GM18502 (cell line): ENCODE results near the gene ADARB2.
"Not testable (repeated sequence)": the region's sequence is repeated elsewhere in the genome, so short reads cannot be mapped to it uniquely, and the experiment has no call there.

Experiments
- ATAC-seq: cut with Tn5 transposase; IDR thresholded peaks from one replicate; pipeline ENCODE4 v1.9.1; 2021; ENCODE audit warnings: mild to moderate bottlenecking; ENCODE audit not compliant: unreplicated experiment, poor library complexity

The ADARB2 gene

DNA sequence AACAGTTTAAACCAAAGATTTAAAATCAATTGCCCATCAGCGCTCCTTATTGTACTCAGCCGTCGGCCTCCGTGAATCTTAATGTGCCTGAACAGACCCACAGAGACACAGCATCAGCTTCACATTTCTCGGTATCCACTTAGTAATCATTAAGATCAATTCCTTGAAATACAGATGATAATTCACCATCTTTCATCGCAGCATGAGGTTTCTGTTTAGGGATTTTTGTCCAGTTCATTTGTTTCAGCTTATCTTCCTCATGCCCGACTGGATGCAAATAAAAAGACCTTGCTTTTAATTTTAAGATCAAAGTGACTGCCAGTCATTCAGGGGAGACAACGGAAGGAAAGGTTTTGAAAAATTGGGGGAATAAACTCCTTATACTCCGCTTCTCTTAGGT is 473.3 kb downstream of the ADARB2 start:
- no peak for ATAC-seq

DNA sequence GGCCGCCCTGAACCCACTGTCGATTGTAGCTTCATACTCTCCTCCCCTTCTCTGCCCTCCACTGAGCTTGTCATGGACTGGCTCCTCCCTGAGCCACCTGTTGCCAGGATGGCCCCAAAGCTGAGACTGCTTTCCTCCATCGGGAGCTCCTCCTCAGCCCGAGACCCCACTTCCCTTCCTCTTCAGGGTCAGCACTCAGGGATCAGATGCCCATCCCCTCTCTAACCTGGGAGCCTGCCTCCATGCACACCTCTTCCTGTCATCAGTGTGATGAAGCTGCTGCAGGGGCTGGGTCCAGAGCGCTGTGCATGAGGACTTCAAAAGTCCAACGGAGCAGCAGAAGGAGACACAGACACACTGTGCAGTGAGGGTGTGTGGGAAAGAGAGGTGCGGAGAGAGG is 480.1 kb downstream of the ADARB2 start:
- no peak for ATAC-seq

DNA sequence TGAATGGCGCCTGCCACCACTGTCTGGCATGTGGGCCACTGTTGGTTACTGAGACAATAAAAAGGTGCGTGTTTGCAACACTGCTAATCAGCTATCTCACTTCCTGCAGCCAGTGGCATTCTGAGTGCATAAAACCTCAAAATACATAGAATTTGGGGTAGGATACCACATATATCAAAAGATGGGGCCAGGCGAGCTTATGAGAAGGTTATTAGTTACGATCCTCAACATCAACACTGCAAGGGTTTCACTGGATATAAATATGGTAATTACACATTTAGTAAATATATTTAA is 480.9 kb downstream of the ADARB2 start:
- no peak for ATAC-seq

DNA sequence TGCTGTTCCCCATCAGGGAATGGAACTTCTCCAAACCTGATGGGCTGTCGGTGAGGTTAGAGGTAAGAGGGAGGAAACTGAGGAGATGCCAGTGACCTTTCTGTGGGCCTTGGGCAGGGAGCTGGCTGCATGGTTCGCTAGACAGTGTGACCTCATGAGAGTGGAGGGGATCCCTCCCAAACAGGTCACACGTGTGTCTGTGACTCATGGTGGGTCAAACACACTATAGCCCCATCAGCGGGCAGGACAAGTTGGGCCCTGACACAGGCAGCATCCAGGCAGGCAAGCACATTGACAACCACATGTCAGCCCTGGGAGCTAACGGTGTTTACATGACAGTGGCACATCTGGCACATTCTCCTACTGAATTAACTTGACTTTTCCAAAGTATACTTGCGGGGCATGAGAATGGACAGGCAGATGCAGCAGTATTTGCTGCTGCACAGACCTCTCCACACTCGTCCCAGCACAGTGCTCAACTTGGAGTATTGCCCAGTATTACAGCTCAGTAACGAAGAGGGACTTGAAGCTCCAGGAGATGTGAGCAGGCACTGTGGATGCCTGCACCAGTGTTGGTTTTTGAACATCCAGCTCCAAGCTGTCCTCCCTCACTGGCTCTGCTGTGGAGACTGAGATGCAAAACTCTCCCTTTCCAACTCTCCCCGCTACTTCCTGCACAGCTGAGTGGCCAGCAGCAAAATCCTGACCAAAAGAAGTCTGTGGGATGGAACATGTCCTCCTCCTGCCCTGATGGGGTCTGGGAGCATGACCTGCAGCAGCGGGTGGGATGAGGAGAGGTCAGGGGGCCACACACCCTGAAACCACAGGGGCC is 481.5 kb downstream of the ADARB2 start:
- ATAC-seq = no peak

DNA sequence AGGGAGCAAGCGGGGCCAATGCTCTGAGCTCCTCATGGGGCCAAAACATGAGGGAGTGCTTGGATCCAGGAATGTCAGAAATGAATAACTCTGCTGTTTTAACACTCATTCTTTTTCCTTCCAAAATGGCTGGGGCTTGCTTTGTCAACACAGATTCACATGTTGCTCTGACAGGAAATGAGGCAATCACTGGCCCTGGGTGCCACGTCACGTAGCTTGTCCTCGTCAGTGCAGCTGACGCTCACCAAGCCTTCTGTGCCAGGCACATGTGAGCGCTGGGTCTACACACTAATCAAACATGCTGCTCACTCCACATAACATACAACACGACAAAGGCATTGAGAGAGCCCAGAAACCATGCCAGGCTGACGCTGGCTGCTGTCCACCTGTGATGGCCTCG is 482.2 kb downstream of the ADARB2 start:
- ATAC-seq = no peak

DNA sequence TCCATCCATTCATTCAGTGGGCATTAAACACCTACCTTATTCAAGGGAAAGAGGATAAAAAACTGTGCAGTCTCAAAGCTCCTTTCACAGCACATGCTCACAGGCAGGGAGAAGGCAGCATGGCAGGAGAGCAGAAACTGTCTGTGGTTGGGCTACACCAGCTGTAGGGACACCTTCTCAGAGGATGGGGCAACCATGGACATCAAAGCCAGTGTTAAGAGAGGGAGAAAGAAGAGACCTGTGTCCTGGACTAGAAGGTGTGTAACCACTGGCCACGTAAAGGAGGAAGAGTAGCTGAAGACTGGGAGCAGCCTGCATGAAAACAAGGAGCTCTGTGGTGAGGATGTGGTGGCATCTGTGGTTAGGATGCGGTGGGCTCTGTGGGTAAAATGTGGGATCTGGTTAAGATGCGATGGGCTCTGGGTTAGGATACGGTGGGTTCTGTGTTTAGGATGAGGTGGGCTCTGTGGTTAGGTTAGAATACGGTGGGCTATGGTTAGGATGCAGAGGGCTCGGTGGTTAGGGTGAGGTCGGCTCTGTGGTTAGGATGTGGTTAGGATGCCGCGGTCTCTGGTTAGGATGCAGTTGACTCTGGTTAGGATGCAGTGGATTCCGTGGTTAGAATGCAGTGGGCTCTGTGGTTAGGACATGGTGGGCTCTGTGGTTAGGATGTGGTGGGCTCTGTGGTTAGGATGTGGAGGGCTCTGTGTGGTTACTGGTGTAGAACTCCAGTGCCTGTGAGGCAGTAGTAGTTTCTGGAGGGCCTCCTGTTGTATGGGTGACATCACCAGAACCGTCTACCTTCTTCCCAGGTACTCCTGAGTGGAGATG is 483.6 kb downstream of the ADARB2 start:
- ATAC-seq = no peak

DNA sequence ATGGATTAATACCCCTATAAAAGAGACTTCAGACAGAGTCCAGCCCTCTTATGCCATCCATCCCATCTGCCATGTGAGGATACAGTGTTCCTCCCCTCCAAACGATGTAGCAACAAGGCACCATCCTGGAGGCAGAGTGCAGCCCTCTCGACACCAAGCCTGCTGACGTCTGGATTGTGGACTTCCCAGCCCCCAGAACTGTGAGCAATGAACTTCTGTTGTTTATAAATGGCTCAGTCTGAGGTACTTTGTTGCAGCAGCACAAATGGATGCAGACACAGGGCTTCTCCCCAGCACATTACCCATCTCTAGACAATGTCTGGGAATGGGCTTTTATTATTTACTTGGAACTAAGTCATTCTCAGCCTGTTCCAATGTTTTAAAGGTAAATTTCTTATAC is 485.6 kb downstream of the ADARB2 start:
- ATAC-seq = no peak

DNA sequence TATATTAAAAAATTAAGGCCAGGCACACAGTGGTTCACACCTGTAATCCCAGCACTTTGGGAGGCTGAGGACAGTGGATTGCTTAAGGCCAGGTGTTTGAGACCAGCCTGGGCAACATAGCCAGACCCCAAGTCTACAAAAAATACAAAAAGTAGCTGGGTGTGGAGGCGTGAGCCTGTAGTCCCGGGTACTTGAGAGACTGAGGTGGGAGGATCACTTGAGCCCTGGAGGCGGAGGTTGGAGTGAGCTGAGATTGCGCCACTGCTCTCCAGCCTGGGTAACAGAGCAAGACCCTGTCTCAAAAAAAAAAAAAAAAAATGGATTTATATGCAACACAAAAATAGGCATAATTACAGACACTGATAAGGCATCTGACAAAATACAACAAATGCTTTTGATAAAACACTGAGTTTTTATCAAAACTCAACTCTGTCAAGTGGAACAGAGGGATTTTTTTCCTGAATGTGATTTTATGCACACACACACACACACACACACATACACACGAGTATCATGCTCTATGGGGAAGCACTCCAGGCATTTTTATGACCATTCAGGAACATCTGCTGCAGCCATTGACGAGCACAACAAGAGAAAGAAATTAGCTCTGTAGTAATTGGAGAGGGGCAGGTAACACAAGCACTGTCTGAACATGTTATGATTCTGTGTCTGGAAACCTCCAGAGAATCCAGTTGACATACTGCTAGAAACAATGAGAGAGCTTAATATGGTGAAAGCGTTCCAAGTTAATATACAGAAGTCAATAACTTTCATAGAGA is 488.0 kb downstream of the ADARB2 start:
- ATAC-seq = no peak

DNA sequence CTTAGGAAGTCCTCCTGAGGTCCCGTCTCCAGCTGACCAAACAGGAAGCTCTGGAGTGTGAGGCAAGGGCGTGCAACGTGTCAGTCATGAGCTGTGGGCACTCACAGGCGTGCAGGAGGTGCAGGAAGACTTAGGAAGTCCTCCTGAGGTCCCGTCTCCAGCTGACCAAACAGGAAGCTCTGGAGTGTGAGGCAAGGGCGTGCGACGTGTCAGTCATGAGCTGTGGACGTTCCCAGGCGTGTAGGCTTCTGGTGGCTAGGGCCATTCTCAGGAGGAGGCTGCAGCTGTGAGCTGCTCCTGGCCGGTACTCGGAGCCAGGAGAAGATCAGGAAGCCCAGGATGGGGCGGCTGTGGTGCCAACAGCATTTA is 489.1 kb downstream of the ADARB2 start:
- not testable (repeated sequence) for ATAC-seq

DNA sequence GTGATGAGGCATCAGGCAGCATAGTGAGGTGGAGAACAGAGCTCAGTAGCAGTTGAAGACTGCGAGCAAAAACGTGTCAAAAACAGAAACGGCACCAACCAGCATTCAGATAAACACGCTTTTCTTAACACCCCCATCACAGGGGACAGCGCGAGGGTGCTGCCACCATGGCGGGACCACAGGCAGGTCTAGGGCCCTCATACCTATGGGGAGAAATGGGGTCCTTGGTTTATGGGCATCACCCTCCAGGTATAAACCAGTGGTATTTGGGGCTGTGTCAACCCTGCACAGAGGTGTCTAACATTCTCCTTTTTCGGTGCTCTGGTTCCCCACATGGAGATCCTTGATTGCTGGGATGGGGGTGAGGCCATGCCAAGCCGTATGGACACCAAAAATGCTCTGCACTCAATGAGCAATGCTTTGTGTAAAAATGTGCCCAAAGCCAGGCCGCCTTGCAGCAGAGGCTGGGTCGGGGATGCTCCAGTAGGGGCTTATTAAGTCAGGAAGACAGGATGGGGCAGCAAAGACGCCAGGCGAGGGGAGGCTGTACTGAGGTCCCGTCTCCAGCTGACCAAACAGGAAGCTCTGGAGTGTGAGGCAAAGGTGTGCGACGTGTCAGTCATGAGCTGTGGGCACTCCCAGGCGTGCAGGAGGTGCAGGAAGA is 489.6 kb downstream of the ADARB2 start:
- no peak for ATAC-seq

DNA sequence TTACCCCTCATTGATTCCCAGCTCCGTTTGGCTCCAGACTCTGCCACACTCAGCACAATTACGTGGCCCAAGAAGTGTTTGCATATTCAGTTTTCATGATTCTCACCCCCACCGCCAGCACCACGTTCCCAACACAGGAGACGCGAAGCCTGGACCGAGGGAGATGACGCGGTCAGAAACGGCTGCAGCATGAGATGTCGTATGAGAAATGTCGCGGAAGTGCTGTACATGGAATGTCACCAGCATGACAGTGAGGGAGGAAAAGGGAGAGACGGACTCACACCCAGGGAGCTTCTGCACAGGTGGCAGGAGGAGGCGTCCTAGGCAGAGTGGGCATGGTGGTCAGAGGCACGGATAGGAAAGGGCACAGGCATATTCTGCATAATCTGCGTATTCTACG is 492.8 kb downstream of the ADARB2 start:
- ATAC-seq = no peak

DNA sequence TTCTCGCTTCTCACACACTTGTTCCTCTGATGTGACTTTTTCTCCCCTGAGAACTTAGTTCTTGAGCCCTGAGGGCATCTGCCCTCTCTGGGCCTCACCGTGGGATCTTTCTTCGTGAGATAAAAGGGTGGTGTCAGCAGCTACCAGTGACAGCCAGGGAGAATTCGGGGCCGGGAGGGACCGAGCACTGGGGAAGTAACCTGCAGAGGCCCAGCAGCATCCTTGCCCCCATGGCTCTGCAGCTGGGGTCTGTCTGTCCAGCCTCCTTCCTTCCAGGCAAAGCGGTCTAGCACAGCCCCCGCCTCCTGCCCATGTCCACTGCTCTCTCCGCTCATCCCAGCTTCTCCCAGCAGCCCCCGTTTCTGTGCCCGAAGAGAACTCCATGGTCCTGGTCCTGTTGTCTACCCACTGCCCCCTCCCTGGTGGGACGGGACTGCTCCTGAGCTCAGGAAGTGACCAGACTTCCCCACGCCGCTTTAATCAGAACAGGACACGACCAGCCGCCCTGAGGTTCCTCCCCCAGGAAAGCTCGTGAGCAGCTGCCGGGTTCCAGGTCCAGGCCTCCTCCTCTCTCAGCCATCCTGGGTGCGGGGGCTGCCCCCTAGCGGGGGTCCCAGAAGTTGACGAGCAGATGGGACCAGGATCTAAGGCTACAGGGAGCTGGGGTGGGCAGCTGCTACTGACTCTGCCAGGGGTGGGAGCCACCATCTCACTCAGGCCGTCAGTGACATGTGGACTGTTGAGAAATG is 493.7 kb downstream of the ADARB2 start:
- no peak for ATAC-seq

DNA sequence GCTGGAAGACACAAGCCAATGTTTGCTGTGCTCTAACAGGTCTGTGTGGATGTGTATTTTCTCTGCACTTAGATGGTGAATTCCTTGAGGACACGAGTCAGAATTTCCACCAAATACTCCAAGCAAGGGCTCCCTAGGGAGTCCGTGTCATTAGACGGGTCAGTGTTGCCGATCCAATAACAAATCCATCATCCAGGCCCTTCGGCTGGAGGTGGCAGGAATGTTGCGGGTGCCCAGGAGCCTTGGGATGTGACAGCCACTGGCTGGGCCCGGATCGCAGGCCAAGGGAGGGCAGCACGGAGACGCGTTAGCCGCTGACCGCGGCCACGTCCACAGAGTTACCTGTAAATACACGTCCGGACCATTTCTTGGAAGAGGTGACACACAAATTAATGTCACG is 494.4 kb downstream of the ADARB2 start:
- ATAC-seq = no peak

DNA sequence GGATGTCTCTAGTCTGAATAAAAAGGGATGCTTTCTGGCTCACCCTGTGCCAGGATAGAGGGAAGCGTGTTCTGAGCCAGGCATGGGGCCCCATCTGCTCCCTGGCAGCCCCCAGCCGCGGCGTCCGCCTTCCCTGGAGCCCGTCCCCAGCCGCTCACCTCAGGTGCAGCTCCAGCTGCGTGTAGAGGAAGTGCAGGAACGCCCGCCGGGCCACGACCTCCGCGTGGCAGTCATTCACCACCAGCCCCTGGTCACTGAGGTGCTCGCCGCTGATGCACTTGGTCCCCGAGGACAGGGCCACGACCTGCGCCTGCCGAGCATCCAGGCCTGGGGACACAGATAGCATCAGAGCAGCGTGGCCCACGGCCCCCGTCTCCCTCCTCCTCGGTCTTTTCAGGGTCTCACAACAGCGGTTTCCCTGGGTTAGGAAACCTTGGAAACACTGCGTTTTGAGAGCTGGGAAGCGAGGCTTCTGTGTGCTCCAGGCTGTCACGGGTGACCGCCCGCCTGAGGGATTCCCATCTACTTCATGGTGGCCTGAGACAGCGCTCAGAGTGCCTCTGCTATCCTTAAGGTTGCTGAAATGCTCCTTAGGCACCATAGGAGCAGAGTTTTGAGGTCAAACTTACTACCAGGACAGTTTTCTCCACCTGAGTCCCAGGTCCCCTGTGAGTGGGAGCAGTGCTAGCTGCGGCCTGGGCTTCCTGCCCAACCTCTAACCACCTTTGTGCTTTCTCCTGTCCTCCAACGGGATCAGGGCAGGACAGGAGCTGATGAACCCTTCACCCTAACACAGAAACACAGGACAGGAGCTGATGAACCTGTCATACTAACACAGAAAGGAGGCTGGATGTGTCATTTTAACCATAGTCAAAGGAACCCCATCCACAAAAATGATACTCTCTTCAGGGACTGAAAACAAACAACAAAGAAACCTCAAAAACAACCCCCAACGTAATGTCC is 495.1 kb downstream of the ADARB2 start:
- no peak for ATAC-seq

DNA sequence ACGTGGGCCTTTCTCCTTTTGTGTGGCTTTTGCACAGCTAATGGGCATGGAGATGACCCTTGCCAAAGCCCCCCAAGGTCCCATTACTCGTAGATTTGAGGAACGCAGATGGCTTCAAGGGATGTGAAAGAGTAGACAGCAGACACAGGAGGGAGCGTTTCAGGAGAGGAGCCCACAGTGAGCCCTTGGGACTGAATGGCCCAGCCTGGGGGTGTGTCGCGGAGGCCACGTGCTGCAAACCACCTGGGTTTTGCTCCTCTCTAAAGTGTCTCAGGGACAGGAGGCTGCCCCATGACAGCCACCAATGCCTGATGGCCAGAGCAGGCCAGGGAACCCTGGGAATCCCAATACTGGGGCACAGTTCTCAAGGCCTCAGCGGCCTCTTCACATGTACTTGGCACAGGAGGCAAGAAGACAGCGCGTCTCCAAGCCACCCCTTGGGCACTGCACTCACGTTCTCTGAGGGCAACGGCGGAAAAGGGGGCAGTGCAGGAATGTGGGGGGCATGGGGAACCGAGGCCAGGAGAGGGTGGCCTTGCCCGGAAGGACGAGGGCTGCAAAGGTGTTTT is 495.9 kb downstream of the ADARB2 start:
- no peak for ATAC-seq

DNA sequence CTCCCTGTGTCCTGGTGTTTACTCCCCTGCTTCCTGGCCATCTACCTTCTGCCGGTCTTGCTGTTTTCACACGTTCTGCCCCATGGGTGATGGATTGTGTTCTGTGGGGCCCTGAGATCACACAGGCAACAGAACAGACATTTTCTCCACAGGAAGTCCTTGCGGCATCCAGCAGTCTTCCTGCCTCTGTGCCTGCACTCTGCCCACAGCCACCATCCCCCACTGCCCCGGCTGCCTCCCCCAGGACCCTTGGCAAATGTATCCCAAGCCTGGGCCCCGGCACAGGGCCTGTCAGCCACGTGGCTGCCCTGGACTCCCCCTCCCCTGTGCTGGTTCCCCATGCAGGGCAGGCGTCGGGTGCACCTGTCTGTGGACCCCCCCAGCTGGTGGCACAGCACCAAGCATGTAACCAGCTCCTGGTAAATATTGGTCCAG is 497.0 kb downstream of the ADARB2 start:
- ATAC-seq = no peak

DNA sequence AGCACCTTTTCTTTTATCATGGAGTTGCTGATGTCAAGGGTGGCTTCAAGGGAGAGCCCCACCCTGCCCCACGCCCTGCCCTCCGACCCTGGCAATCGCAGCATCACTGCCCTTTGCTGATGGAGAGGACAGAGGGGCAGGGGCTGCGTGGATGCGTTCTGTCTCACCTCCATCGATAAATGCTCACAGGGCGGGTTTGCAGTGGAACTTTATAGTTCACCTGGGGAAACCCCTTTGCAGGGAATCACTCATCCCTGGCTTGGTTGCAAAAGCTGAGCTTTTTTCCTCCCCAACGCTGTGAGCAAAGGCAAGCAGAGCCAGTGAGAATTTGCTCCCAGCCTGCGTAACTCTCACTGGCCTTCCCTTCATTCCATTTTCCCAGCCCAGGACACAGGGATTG is 504.3 kb downstream of the ADARB2 start:
- no peak for ATAC-seq

DNA sequence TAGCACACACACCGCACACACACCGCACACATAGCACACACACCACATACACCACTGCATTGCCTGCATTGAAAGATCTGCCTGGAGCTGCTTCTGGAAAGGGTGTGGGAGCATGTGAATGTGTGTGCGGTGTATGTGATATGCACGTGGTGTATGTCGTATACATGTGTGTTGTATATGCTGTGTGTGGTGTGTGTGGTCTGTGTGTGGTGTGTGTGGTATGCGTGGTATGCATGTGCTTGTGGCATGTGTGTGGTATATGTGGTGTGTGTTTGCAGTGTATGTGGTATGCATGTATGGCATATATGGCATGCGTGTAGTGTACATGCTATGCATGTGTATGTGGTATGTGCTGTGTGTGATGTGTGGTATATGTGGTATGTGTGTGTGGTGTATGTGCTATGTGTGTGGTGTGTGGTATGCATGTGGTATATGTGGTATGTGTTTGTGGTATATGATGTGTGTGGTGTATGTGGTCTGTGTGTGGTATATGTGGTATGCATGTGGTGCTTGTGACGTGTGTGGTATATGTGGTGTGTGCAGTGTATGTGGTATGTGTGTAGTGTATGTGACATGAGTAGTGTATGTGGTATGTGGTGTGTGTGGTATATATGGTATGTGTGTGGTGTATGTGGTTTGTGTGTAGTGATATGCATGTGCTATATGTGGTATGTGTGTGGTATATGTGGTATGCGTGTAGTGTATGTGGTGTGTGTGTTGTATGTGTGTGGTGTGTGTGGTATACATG is 505.0 kb downstream of the ADARB2 start:
- no peak for ATAC-seq
